Stimulated activated CD4-positive, alpha-beta T cell treated with anti-CD3 and anti-CD28 coated beads, Interleukin-15, amount 100 ng/mL, for 1 hour (primary cell): Measurements from ENCODE around the gene RAF1.
"Not testable (repeated sequence)": the region's sequence is repeated elsewhere in the genome, so short reads cannot be mapped to it uniquely, and the experiment has no call there.

ENCODE experiments used
- DNase-seq, 2 donors: peaks; one replicate each; pipeline ENCODE4 v3.0.0-alpha.2; 2020; ENCODE audit warnings: low read depth in 1 of 2, low spot score in 1 of 2

RAF1 gene

DNA sequence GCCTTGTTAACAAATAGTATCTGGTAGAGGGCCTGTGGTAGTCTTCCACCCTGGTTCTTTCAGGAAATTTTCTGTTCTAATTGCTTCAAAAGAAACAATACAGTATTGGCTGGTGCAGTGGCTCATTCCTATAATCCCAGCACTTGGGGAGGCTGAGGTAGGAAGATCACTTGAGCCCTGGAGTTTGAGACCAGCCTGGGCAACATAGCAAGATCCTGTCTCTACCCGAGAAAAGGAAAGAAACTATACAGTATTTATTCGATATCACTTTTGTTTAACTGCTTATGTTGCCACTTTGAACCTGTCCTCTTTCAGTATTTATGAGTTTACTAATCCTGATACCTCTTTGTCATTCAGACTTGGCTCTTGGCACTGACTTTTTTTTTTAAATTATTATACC is 102.5 kb downstream of the RAF1 start:
- DNase-seq, result no peak

DNA sequence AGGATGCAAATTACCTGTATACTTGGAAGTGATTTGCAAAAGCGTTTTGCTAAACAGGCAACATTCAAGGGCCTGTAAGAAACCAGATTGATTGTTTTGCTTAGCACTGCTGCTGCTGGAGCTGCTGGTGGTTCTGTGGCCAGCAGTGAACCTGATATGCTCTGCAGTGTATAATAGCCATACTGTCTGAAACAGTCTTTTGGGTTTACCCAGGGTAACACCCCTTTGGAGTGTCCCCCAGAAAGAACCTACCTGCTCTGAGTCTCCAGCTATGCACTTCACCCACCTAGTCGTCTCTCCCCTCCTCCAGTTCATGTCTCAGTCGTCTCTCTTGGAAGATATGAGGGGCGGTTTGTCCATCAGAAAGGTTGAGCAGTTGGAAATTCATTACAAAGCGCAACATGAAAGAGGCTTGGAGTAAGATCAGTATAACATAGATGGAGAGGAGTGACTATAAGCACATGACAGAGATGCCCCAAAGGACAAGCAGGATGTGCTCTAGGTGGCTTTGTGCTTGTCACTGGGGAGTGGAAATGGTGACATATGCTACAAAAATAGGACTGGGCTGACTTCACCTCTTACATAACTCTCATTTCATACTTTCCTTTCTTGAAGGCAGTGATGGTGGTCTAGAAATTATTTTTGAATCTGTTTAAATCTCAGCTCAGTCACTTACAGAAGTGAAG is 103.3 kb downstream of the RAF1 start:
- no peak for DNase-seq

DNA sequence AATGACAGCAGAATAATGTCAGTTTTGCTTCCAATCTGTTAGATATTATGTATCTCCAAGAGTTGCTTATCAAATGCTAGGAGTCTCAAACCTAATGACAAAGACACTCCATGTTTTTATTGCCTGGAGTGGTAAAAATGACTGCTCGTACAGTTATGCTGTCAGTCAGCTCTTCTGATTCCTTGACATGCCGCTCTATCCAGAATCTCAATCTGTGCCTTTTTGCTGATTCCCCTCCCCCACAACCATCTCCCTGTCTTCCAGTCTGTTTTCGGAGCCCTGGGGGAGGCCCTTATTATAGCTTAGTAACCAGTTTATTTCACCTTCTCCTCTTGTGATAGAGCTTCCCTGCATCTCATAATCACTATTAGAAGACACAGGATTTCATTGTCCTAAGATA is 104.4 kb downstream of the RAF1 start:
- DNase-seq, result no peak

DNA sequence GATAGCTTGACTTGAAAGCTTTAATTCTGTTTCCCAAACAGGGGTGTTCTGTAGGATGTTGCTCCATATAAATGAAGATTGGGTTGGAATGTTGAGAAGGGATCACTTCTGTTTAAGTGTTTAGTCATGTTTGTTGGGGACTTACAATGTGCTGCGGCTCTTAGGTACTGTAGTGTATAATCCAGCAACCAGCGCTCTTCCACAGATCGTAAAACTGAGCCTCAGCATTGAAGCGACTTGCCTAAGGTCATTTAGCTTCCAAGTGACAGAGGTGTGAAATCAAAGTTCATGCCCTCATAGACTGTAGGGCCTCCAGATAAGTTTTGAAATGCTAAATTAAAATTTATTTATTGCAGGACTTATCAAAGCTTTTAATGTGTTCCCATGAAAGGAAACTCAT is 105.2 kb downstream of the RAF1 start:
- no peak for DNase-seq

DNA sequence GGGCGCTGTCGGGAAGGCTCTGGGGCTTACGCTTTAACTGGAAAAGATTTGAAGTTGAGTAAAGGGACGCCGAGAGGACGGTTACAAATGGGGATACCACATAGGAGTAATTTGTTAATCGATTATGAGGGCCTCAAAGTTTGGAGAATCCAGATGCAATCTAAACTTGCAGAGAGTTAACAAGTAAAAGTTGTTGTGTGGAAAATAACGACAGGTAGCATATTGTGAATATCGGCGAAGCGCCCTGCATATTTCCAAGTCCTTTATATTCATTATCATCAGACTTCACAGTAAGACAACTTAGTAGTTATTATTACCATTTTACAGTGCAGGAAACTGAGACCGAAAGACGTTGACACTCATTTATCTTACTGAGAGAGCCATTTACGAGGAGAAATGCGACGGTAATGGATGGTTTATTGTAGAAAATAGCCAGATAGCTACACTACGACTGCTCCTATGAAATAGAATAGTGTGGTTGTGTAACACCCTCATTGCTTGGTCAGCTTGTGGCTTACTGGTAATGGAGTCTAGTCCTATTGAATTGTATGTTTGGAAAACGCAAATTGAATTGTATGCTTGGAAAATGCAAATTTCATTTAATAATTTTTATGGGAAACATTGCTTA is 106.3 kb downstream of the RAF1 start:
- DNase-seq, result no peak

DNA sequence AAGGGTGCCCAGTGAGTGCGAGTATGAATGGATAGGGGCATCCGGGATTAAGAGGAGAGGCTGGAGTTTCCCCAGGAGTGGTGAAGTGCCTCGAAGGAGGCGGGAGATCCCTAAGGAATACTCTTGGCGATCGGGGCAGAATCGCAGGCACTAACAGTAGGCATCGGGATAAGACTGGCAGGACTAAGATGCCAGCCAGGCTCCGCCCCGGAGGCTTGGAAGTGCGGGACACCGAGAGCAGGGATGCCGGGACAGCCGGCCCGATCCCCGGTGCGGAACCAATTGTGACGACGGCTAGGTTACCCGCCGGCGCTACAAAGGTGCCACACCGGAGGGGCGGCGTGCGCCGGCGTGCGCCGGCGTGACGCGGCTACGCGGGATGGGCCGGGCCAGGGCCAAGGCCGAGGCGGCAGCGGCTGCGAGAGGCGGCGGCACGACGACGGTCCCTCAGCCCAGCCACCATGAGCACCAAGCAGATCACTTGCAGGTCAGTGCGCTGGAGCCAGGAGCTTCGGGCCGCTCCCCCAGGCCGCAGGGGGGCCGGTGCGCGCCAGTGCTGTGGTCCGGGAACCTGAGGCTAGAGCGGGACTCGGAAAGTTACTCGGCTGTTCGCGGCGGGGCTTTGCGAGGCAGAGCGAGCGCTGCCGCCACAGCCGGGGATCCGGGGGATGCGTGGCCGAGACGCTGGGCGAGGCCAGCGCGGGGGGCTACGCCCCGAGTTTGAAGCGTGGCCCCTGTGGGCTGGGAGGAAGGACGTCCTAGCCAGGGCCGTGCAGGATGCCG is 107.0 kb downstream of the RAF1 start, which contains the start of gene MKRN2:
Gene MKRN2 (plus strand): TSS at position 398 of the 783 bp plus-strand sequence. CDS start 64 bp downstream, at position 462.
- DNase-seq, result peak; percentile 76 to 84

DNA sequence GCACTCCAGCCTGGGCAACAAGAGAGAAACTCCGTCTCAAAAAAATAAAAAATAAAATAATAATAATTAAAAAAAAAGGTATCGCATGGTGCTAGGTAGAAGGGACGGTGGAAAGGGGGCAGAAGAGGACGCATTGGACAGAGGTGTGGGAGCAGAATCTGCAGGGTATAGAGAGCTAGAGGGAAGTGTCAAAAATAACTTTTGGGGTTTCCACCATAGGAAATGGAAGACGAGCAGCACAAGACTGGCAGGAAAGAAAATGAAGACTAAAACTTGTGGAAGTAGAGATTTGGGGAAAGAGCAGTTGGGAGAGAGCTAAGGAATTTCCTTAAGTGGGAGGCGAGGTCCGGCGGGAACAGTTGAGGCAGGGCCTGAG is 107.6 kb downstream of the RAF1 start:
- no peak for DNase-seq

DNA sequence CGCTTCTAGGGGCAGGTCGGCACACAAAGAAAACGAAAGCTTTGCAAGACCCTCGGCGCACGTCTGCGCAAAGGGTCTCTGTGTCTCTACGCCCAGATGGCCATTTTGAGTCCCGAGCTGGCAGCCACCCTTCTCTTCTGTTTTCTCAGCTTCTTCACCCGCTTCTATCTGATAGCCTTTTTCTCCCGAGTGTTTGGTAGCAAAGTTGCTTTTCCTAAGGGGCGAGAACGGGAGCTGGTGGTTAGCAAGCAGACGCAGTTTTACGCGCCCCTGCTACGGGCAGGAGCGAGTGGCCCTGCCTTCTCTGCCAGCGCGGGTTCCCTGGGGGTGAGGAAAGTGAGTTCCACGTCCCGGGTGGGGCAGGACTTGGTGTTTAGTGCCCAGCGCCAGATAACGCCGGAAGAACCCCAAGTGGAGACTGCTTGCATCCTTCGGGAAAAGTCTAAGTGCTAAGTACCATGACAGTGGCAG is 110.0 kb downstream of the RAF1 start:
- no peak for DNase-seq

DNA sequence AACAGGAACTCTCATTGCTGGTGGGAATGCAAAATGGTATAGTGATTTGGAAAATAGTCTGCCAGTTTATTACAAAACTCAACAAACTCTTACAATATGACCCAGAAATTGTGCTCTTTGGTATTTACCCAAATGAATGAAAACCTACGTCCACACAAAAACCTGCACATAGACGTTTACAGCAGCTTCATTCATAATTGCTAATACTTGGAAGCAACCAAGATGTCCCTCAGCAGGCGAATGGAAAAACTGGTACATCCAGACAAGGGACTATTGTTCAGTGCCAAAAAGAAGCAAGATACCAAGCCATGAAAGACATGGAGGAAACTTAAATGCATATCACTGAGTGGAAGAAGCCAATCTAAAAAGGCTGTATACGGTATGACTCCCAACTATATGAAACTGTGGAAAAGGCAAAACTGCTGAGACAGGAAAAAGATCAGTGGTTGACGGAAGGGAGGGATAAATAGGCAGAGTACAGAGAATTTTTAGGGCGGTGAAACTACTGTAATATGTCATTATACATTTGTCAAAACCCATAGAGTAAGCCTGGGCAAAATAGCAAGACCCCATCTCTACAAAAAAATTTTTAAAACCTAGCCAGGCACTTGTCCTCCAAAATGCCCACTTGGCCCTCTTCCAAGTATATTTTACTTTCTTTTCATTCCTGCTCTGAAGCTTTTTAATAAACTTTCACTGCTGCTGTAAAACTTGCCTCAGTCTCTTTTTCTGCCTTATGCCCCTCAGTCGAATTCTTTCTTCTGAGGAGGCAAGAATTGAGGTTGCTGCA is 113.8 kb downstream of the RAF1 start:
- DNase-seq, result no peak

DNA sequence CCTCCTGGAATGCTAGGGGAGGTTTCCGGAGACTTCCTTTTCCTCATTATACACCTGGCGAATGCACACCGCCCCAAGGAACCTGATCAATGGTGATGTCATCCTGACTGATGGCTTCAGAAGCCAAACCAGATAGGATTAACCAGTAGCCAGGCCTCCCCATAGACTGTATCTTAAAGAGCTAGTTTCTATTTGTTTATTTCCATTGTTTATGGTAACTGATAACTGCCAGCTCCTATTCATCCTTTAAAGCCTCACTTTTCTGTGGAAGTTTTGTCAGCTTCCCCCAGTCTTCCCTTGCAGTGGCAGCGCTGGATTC is 118.5 kb downstream of the RAF1 start, which contains the start of gene MKRN2OS:
Gene MKRN2OS (minus strand): TSS at position 27 of the 319 bp plus-strand sequence. CDS start 35 bp downstream, outside the sequence.
- DNase-seq, result no peak

DNA sequence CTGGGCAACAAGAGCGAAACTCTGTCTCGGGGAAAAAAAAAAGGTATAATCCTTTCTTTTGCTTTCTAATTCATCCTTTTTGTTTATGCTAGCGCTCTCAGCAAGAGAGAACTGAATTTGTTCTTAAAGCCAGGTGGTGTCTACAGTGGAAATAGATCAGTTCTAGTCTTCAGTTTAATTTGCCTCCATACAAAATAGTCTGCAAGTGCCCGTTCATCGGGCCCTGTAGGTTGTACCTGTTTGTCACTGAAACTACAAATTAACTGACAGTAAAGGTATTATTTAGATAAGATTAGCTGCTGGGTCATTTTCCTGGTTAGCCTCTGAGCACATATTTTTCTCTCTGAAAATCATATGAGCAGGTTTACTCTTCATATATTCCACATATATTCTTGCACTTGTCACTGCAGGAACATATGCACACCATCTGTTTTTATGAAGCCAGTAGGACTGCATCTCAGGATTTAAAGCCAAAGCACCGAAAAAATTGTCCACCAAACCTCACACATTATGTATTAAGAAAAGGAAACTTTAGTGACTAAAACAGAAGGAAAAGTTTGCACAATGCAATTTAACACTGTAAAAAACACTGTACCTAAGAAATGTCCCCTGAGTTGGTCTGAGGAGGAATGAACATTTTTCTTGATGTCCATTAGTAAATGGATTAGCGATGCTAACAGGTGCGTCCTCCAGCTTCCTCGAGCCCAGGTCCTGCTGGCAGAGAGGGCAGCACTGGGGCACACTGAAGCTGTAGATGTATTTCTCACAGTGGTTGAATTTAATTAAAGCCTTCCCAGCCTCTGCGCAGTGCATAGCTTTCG is 119.1 kb downstream of the RAF1 start:
- DNase-seq, result no peak

DNA sequence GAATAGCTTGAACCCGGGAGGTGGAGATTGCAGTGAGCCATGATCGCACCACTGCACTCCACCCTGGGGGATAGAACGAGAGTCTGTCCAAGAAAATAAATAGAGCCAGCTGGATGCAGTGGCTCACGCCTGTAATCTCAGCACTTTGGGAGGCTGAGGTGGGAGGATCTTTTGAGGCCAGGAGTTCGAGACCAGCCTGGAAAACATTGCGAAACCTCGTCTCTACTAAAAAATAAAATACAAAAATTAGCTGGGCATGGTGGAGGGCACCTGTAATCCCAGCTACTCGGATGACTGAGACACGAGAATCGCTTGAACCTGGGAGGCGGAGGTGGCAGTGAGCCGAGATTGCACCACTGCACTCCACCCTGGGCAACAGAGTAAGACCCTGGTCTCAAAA is 120.4 kb downstream of the RAF1 start:
- not testable (repeated sequence) for DNase-seq

DNA sequence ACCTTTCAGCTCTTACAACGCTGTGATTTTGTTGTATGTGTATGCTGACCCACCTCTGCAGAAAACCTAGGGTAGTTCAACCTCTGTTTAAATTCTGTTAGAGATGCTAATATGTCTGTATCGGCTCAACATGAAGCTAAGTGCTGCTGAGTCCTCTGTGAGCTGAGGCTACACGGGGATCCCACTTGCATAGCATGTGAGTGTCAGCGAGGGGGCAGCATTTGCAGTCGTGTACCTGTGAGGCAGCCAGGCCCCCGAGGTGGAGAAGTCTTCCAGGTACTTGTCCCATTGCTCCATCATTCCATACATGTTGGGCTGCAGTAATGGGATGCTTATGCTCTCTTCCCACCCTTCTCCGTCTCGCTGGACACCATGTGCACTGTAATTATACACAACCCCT is 122.3 kb downstream of the RAF1 start:
- DNase-seq, result no peak

DNA sequence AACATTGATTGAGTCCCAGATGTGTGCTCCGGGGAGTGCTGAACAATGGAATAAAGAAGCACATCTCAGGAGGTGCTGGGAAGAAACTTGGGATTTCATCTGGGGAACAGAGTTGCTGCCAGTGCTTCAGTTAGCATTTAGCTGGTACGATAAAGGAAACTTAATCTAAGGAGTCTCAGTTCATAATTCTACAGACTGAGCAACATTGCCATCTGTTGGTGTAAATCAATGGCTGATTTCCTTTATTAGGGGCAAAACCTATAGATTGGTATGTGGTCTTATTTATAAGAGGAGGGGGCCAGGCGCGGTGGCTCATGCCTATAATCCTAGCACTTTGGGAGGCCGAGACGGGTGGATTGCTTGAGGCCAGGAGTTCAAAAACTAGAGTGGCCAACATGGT is 127.5 kb downstream of the RAF1 start:
- DNase-seq, result no peak
